ENCODE measurements around the gene NTN1.
"Not testable (repeated sequence)": the region's sequence is repeated elsewhere in the genome, so short reads cannot be mapped to it uniquely, and the experiment has no call there.

The NTN1 gene

GRCh38 chr17:9087921-9088320 is 66.6 kb downstream of the NTN1 start:
- DNase-seq (ENCODE audit: extremely low read depth, low read depth): no peak
- TF ChIP-seq CTCF (IDR thresholded peaks at IDR 0.05; ENCODE audit: low read depth, low read length): no peak

- no peak for TF ChIP-seq CTCF (IDR thresholded peaks at IDR 0.05; ENCODE audit: low read depth, low read length)
- DNase-seq (ENCODE audit: extremely low read depth, low read depth): no peak
Measured at GRCh38 chr17:9090641-9091096, 69.4 kb downstream of the NTN1 start.

- TF ChIP-seq CTCF (IDR thresholded peaks at IDR 0.05; ENCODE audit: low read depth, low read length): no peak
- DNase-seq (ENCODE audit: extremely low read depth, low read depth): no peak
Measured at GRCh38 chr17:9094193-9094592, 72.9 kb downstream of the NTN1 start.

GRCh38 chr17:9095390-9095789 is 74.1 kb downstream of the NTN1 start:
- no peak for TF ChIP-seq CTCF (IDR thresholded peaks at IDR 0.05; ENCODE audit: low read depth, low read length)
- DNase-seq (ENCODE audit: extremely low read depth, low read depth): no peak

- TF ChIP-seq CTCF (IDR thresholded peaks at IDR 0.05; ENCODE audit: low read depth, low read length): no peak
- no peak for DNase-seq (ENCODE audit: extremely low read depth, low read depth)
Measured at GRCh38 chr17:9098242-9098825, 77.0 kb downstream of the NTN1 start.

- DNase-seq (ENCODE audit: extremely low read depth, low read depth): no peak
- no peak for TF ChIP-seq CTCF (IDR thresholded peaks at IDR 0.05; ENCODE audit: low read depth, low read length)
Measured at GRCh38 chr17:9101356-9101755, 80.0 kb downstream of the NTN1 start.

- DNase-seq (ENCODE audit: extremely low read depth, low read depth): not testable (repeated sequence)
Measured at GRCh38 chr17:9103193-9103592, 81.9 kb downstream of the NTN1 start.

GRCh38 chr17:9104370-9105041 is 83.2 kb downstream of the NTN1 start:
- no peak for TF ChIP-seq CTCF (IDR thresholded peaks at IDR 0.05; ENCODE audit: low read depth, low read length)

More at GRCh38 chr17:9104370-9105041, 83.2 kb downstream of the NTN1 start:
- DNase-seq (ENCODE audit: extremely low read depth, low read depth): no peak
